Tibial artery (tissue), 4 donors: ENCODE results near the gene SMAD7.
A peak's percentile ranks its signal among the peaks of the same experiment; 100 is the strongest.

Experiments used
- DNase-seq, 2 donors: peaks; one replicate each; pipeline ENCODE4 v3.0.0-alpha.2; 2019
- H3K27ac ChIP-seq, 2 donors: fragments of 200-600 bp; sonication (generic) in 1 of 2; 1 replicate in 1 of 2; 2 replicates in 1 of 2; pipeline ENCODE4 v1.5.1; 2018 to 2019; ENCODE audit warnings: mild to moderate bottlenecking in 1 of 2
- H3K27me3 ChIP-seq, 2 donors: fragments of 200-600 bp; sonication (generic) in 1 of 2; one replicate each; pipeline versions ENCODE4 v1.5.1 to v1.6.0; 2016 to 2019
- H3K36me3 ChIP-seq, 3 donors: fragments of 200-600 bp; sonication (generic) in 2 of 3; one replicate each; pipeline ENCODE4 v1.5.1; 2016 to 2019; ENCODE audit warnings: mild to moderate bottlenecking in 2 of 3
- H3K4me1 ChIP-seq, 4 donors: fragments of 200-600 bp; sonication (generic) in 2 of 4; 1 replicate in 3 of 4; 2 replicates in 1 of 4; pipeline ENCODE4 v1.5.1; 2016 to 2019
- H3K4me3 ChIP-seq, 2 donors: fragments of 200-600 bp; sonication (generic) in 1 of 2; 1 replicate in 1 of 2; 2 replicates in 1 of 2; pipeline ENCODE4 v1.5.1; 2018 to 2019; ENCODE audit warnings: mild to moderate bottlenecking in 2 of 2
- H3K9me3 ChIP-seq, 3 donors: fragments of 200-600 bp; sonication (generic) in 1 of 3; one replicate each; pipeline ENCODE4 v1.5.1; 2016 to 2019
- intact Hi-C: fragments of 100-400 bp; cut with DNase I; formaldehyde crosslinking; loops from one replicate; pipeline ENCODE4 v1.15.0; 2023; ENCODE audit warnings: low total_unique reads
- TF ChIP-seq, protein P1 (sequence below), 2 experiments: fragments of 200-600 bp in 1 of 2; fragments of 450-650 bp in 1 of 2; IDR thresholded peaks; one replicate each; pipeline ENCODE4 v1.5.1; 2017 to 2019; ENCODE audit warnings: antibody characterized with exemption in 2 of 2, mild to moderate bottlenecking in 1 of 2, moderate library complexity in 1 of 2

Gene SMAD7

GRCh38 chr18:48974304-48975119 is 23.7 kb upstream of the SMAD7 start:
- intact Hi-C loops, result no loop called here
- TF ChIP-seq, protein P1, sequence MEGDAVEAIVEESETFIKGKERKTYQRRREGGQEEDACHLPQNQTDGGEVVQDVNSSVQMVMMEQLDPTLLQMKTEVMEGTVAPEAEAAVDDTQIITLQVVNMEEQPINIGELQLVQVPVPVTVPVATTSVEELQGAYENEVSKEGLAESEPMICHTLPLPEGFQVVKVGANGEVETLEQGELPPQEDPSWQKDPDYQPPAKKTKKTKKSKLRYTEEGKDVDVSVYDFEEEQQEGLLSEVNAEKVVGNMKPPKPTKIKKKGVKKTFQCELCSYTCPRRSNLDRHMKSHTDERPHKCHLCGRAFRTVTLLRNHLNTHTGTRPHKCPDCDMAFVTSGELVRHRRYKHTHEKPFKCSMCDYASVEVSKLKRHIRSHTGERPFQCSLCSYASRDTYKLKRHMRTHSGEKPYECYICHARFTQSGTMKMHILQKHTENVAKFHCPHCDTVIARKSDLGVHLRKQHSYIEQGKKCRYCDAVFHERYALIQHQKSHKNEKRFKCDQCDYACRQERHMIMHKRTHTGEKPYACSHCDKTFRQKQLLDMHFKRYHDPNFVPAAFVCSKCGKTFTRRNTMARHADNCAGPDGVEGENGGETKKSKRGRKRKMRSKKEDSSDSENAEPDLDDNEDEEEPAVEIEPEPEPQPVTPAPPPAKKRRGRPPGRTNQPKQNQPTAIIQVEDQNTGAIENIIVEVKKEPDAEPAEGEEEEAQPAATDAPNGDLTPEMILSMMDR (IDR thresholded peaks at IDR 0.05), result no peak
- DNase-seq, result no peak

DNA sequence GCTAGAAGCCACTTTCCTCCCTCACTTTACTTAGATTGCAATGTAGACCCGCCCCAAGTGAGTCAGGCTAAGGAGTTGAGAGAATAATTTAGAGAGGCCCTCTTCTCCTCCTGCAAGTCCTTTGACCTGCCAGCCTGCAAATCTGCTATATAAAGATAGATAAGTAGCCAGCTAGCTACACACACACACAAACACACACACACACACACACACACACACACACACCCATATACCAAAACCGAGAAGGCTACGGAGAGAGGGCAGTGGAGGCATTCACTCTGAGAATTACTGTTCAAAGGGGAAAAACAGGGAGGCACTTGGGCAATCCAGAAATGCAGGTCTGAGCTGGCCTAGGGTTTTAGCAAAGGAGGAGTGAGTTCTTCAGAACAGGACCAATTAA is 23.0 kb upstream of the SMAD7 start:
- Histone ChIP-seq H3K27ac (peak overlapping the region; percentile 85 to 91), H3K9me3 (no peaks in the 10 kb centered on the region), H3K4me3 (no peak overlapping the region), H3K4me1 (peaks cover 0 to 13% (median 9%) of the 10 kb centered on the region in 4 donors), H3K27me3 (no peaks in the 10 kb centered on the region), H3K36me3 (no peaks in the 10 kb centered on the region)
- no peak for DNase-seq
- TF ChIP-seq, protein P1 (IDR thresholded peaks at IDR 0.05), result no peak
- intact Hi-C loops, result no loop called here

More at GRCh38 chr18:48974304-48975119, 23.7 kb upstream of the SMAD7 start:
- peak overlapping the region; percentile 85 to 91 for H3K27ac ChIP-seq
- H3K27me3 ChIP-seq, result no peaks in the 10 kb centered on the region
- no peaks in the 10 kb centered on the region for H3K9me3 ChIP-seq
- no peaks in the 10 kb centered on the region for H3K36me3 ChIP-seq
- peak overlapping the region; percentile 67 to 71 for H3K4me3 ChIP-seq
- H3K4me1 ChIP-seq, result peaks cover 0 to 13% (median 9%) of the 10 kb centered on the region in 4 donors

- TF ChIP-seq, protein P1 (IDR thresholded peaks at IDR 0.05), result no peak
- H3K36me3 ChIP-seq, result no peaks in the 10 kb centered on the region
- no peak for DNase-seq
- no peaks in the 10 kb centered on the region for H3K27me3 ChIP-seq
- intact Hi-C loops, result no loop called here
- H3K4me1 ChIP-seq, result peaks cover 0 to 9% (median 6%) of the 10 kb centered on the region in 4 donors
- H3K27ac ChIP-seq, result no peak overlapping the region
- H3K9me3 ChIP-seq, result no peaks in the 10 kb centered on the region
- H3K4me3 ChIP-seq, result no peak overlapping the region
Measured at GRCh38 chr18:48968412-48969215, 17.8 kb upstream of the SMAD7 start.

- H3K9me3 ChIP-seq, result no peaks in the 10 kb centered on the region
- intact Hi-C loops, result no loop called here
- H3K27ac ChIP-seq, result no peak overlapping the region
- H3K4me3 ChIP-seq, result no peak overlapping the region
- TF ChIP-seq, protein P1 (IDR thresholded peaks at IDR 0.05), result no peak
- H3K27me3 ChIP-seq, result no peaks in the 10 kb centered on the region
- H3K4me1 ChIP-seq, result peaks cover 0 to 10% (median 9%) of the 10 kb centered on the region in 4 donors
- H3K36me3 ChIP-seq, result no peaks in the 10 kb centered on the region
- DNase-seq, result no peak
Measured at GRCh38 chr18:48967545-48967944, 16.8 kb upstream of the SMAD7 start.

- no peak for DNase-seq
- no peaks in the 10 kb centered on the region for H3K36me3 ChIP-seq
- H3K4me3 ChIP-seq, result no peak overlapping the region
- H3K27me3 ChIP-seq, result no peaks in the 10 kb centered on the region
- no peaks in the 10 kb centered on the region for H3K9me3 ChIP-seq
- peaks cover 0 to 10% (median 9%) of the 10 kb centered on the region in 4 donors for H3K4me1 ChIP-seq
- TF ChIP-seq, protein P1 (IDR thresholded peaks at IDR 0.05), result no peak
- intact Hi-C loops, result no loop called here
- H3K27ac ChIP-seq, result no peak overlapping the region
Measured at GRCh38 chr18:48966523-48966922, 15.8 kb upstream of the SMAD7 start.
